ENCODE results near the gene MRPS2.
"Not testable (repeated sequence)": the region's sequence is repeated elsewhere in the genome, so short reads cannot be mapped to it uniquely, and the experiment has no call there.

The MRPS2 gene

GRCh38 chr9:135530146-135530545 lies 29.7 kb downstream of the MRPS2 start:
- DNase-seq (ENCODE audit: low read depth): no peak
- TF ChIP-seq CTCF (conservative IDR thresholded peaks at IDR 0.05; ENCODE audit: low read length): no peak
- no peak overlapping the region for H3K4me3 ChIP-seq (ENCODE audit: low read length)

DNA sequence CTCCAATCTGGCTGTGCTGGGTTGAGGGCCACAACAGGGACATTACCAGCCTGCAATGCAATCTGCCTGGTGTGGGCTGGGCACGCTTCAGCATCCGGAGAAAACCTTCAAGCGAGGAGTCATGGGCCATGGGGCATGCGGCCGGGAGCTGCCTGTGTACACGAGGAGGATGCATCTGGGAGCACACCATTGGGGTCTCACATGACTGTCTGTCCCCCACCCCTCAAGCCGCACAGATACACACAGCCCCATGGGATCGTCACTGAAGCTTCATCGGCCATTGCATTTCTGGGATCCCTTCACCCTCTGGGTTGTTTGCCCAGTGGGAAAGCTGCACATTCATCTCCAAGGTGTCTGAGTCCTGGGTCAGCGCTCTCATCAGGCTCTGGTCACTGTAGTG lies 30.6 kb downstream of the MRPS2 start:
- no peak for DNase-seq (ENCODE audit: low read depth)
- no peak for TF ChIP-seq CTCF (conservative IDR thresholded peaks at IDR 0.05; ENCODE audit: low read length)
- H3K4me3 ChIP-seq (ENCODE audit: low read length): no peak overlapping the region

DNA sequence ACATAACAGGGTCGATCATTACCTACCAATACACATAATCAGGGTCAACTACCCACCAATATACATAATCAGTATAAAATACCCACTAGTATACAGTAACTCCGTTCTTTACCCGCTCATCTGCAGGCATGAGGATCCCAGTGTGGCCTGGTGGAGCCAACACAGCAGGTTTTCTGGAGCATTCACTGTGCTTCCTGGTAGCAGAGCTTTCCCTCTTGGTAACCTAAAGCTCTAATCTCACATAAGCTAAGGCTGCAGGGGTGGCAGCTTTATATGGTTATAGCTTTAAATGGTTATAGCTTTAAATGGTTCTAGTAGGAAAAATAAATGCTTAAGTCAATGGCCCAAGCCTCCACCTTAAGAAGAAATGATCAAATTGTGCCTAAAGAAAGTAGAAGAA lies 32.6 kb downstream of the MRPS2 start:
- no peak for DNase-seq (ENCODE audit: low read depth)
- no peak for TF ChIP-seq CTCF (conservative IDR thresholded peaks at IDR 0.05; ENCODE audit: low read length)
- H3K4me3 ChIP-seq (ENCODE audit: low read length): no peak overlapping the region

DNA sequence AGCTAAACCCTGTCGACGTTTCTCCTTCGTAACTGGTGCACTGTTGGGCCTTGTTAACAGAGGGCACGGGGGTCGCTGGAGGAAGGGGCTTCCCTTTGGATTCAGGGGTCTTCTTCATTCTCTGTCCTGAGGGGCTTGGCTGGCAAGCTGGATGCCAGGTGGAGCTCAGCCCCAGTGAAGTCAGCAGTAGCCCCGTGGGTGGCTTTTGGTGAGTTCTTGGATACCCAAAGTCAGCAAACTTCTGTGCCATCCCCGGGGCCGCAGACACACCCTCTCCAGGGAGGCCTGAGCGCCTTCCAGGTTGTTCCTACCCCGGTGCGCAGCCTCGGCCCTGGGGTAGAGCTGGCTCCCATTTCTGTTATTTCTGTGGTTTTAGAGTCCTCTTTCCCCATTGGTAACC lies 33.2 kb downstream of the MRPS2 start:
- no peak for DNase-seq (ENCODE audit: low read depth)

DNA sequence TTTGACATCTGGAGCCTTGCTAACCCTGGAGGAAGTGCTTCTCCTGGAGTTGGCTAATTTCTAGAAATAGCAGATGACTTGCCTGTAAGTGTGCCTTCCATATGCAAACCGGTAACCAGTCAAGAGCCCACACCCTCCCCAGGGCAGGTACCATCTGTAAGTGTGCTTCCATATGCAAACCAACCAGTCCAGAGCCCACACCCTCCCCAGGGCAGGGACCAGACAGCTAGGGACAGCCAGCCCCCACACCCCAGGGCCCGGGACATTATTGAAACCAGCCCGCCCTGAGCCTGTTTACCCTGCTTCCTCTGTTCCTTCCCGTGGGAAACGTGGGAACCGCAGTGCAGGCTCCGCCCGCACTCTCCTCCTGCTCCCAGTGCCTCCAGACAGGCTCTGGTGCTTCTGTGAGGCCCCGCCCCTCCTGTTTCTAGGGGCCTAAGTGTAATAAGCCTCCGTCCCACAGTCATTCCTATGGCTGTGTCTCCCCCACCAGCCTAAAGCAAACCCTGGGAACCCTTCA lies 33.8 kb downstream of the MRPS2 start:
- not testable (repeated sequence) for H3K4me3 ChIP-seq (ENCODE audit: low read length)
- DNase-seq (ENCODE audit: low read depth): peak; percentile 36

More for the DNA sequence above, 33.2 kb downstream of the MRPS2 start:
- H3K4me3 ChIP-seq (ENCODE audit: low read length): no peak overlapping the region
- TF ChIP-seq CTCF (conservative IDR thresholded peaks at IDR 0.05; ENCODE audit: low read length): no peak

GRCh38 chr9:135534826-135535225 lies 34.3 kb downstream of the MRPS2 start:
- peak; percentile 5 for DNase-seq (ENCODE audit: low read depth)
- H3K4me3 ChIP-seq (ENCODE audit: low read length): not testable (repeated sequence)

DNA sequence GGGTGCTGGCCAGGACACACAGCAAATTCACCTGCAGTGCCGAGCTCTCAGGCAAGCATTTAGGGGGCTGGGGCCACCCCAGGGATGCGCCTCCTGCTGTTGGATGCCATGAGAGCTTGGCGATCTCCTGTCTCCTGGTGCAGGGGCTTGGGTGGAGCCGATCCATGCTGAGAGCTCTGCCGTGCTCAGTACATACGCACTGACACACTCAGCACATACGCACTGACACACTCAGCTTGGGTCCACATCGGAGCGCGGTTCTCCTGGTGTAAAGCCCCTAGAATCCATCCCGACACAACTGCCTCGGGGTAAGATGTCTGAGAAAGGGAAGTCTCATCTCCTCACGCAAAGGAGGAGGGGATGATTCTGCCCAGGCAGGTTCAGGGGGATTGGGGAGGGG lies 35.1 kb downstream of the MRPS2 start:
- DNase-seq (ENCODE audit: low read depth); H3K4me3 ChIP-seq (ENCODE audit: low read length): not testable (repeated sequence)

DNA sequence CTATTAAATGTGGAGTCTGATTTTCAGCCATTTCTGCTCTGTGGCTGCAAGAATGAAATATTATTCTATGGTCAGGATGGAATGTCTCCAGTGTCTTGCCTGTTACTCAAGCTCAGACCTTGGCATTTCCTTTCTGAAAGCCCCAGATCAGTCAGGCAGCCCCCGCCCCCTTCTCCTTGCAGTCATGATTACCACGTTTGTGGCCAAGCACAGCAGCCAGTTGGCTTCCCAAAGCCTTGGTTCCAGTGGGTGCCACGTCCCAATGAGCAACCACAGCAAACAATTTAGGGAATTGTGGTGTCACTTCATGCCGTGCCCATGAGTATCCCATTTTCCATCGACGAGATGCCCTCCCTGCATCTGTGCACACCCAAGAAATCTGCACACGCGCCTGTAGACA lies 35.7 kb downstream of the MRPS2 start:
- TF ChIP-seq CTCF (conservative IDR thresholded peaks at IDR 0.05; ENCODE audit: low read length): no peak
- peak; percentile 88 for DNase-seq (ENCODE audit: low read depth)
- H3K4me3 ChIP-seq (ENCODE audit: low read length): no peak overlapping the region

DNA sequence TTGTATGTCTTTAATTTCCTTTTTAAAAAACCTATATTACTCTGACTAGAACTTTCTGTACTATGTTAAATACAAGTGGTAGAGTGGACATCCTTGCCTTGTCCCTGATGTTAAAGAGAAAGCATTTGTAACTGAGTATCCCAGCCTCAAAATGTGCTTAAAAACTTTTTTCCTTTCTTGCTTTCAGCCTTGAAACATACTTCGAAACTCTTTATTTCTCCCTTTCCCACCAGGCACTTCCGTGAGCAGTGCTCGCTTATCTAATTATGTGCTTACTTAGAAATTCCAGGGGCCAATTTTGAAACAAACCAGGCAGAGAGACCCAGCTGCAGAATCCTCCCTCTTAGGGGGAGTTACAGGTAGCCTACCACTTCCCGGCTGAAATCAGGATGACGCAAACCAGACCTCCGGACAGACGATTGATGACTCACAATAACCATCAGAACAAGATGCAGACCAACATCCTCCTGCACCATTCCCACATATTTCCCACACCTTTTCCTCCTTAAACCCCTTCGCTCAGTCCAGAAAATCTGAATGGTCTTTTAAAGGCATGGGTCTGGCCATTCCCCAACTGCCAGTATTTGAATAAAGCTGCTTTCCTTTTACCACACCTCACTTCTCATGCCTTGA lies 42.9 kb downstream of the MRPS2 start:
- H3K4me3 ChIP-seq (ENCODE audit: low read length); DNase-seq (ENCODE audit: low read depth): not testable (repeated sequence)

Measured in AG10803 (cell line).